MM.1S (cell line): ENCODE results near the gene SPHK1.

Experiments
- EZH2phosphoT487 ChIP-seq: fragments of 300-600 bp; sonication (generic); IDR thresholded peaks from 2 replicates; pipeline ENCODE4 v1.6.1; 2018; ENCODE audit warnings: antibody characterized with exemption, low read length
- TF ChIP-seq, protein P1 (sequence below): fragments of 300-600 bp; sonication (generic); IDR thresholded peaks from 2 replicates; pipeline ENCODE4 v1.5.1; 2016; ENCODE audit warnings: antibody characterized with exemption, low read length, mixed read lengths

DNA sequence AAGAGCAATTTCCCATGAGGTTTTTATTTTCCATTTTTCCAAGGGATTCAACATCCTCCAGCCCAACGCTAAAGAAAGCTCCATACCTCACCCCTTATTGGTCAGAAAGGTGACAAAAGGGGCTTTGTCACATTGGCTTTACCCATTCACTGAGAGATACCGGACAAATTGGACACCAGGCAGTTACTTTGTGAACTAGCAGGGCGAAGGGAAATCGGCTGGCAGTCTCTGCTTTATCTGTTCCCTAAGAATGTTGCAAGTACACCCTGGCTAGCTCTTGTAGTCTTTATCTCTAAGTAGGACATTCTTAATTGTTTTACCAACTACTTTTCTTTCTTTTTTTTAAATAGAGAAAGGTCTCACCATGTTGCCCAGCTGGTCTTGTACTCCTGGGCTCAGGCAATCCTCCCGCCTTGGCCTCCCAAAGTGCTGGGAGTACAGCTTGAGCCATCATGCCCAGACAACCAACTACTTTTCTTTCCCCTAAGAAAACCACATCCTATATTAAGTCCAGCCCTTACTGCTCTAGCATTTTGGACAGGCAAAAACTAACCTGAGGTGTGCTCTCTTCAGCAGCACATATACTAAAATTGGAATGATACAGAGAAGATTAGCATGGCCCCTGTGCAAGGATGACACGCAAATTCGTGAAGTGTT, 47.5 kb upstream of the SPHK1 start:
- TF ChIP-seq, protein P1, sequence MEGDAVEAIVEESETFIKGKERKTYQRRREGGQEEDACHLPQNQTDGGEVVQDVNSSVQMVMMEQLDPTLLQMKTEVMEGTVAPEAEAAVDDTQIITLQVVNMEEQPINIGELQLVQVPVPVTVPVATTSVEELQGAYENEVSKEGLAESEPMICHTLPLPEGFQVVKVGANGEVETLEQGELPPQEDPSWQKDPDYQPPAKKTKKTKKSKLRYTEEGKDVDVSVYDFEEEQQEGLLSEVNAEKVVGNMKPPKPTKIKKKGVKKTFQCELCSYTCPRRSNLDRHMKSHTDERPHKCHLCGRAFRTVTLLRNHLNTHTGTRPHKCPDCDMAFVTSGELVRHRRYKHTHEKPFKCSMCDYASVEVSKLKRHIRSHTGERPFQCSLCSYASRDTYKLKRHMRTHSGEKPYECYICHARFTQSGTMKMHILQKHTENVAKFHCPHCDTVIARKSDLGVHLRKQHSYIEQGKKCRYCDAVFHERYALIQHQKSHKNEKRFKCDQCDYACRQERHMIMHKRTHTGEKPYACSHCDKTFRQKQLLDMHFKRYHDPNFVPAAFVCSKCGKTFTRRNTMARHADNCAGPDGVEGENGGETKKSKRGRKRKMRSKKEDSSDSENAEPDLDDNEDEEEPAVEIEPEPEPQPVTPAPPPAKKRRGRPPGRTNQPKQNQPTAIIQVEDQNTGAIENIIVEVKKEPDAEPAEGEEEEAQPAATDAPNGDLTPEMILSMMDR: no peak
- TF ChIP-seq EZH2phosphoT487: no peak
